NCI-H1048 (cell line): Measurements from ENCODE around the gene SMS.

Experiments used
- DNase-seq: peaks from one replicate; lab custom pipeline; 2025; lab: John Stamatoyannopoulos, UW

The SMS gene

GRCh38 chrX:21940356-21940829 is at the start of gene SMS:
Gene SMS, plus strand, starts transcription at chrX:21940709. Its CDS starts 116 bp downstream, at chrX:21940825.
- DNase-seq: peak; percentile 24

- no peak for DNase-seq
These were observed 35.2 kb upstream of the SMS start for GRCh38 chrX:21905313-21905712.

GRCh38 chrX:21905953-21906352 is 34.6 kb upstream of the SMS start:
- no peak for DNase-seq

- DNase-seq: no peak
These were observed 33.2 kb upstream of the SMS start for GRCh38 chrX:21907260-21907659.

- no peak for DNase-seq
These were observed 29.0 kb upstream of the SMS start for GRCh38 chrX:21911481-21911880.

GRCh38 chrX:21912220-21912619 is 28.3 kb upstream of the SMS start:
- no peak for DNase-seq

- no peak for DNase-seq
These were observed 27.5 kb upstream of the SMS start for GRCh38 chrX:21912989-21913388.

- DNase-seq: no peak
These were observed 14.4 kb upstream of the SMS start for GRCh38 chrX:21926116-21926515.

GRCh38 chrX:21926527-21927278 is 13.8 kb upstream of the SMS start:
- DNase-seq: peak; percentile 8

- DNase-seq: no peak
These were observed 11.3 kb upstream of the SMS start for GRCh38 chrX:21929209-21929608.

GRCh38 chrX:21930986-21931385 is 9.5 kb upstream of the SMS start:
- no peak for DNase-seq

- DNase-seq: no peak
These were observed 8.1 kb upstream of the SMS start for GRCh38 chrX:21932292-21933002.

- DNase-seq: no peak
These were observed 7.4 kb upstream of the SMS start for GRCh38 chrX:21933077-21933476.

GRCh38 chrX:21934414-21934813 is 6.1 kb upstream of the SMS start:
- no peak for DNase-seq

- DNase-seq: no peak
These were observed 603 bp upstream of the SMS start for GRCh38 chrX:21939906-21940305.

GRCh38 chrX:21943460-21944135 is 3.1 kb downstream of the SMS start:
- no peak for DNase-seq

GRCh38 chrX:21944136-21944615 is 3.7 kb downstream of the SMS start:
- DNase-seq: no peak

GRCh38 chrX:21946925-21947641 is 6.6 kb downstream of the SMS start:
- no peak for DNase-seq

- no peak for DNase-seq
These were observed 7.2 kb downstream of the SMS start for GRCh38 chrX:21947671-21948070.

- no peak for DNase-seq
These were observed 8.5 kb downstream of the SMS start for GRCh38 chrX:21948897-21949578.

GRCh38 chrX:21949689-21950088 is 9.2 kb downstream of the SMS start:
- DNase-seq: no peak
